Spleen (tissue), 7 donors: ENCODE measurements around the gene PIGU.

Experiments
- POLR2A ChIP-seq, 3 donors: fragments of 450-650 bp; IDR thresholded peaks; one replicate each; pipeline ENCODE4 v1.5.1; 2017; ENCODE audit warnings: antibody characterized with exemption in 3 of 3, mild to moderate bottlenecking in 1 of 3
- TF ChIP-seq, protein P1 (sequence below), 11 experiments: fragments of 200-600 bp in 7 of 11; fragments of 450-650 bp in 4 of 11; sonication (generic) in 4 of 11; IDR thresholded peaks in 8 of 11; conservative IDR thresholded peaks in 3 of 11; 1 replicate in 7 of 11; 2 replicates in 4 of 11; pipeline versions ENCODE4 v1.4.0 to v1.8.0; 2016 to 2021; ENCODE audit warnings: antibody characterized with exemption in 11 of 11, inconsistent platforms in 4 of 11, mild to moderate bottlenecking in 1 of 11
- donor health status: DM: no; HTN: no; CAD: no; lungs with moderate emphysema.
- donor health status: DM: no; HTN: no; CAD: no.
- donor health status: DM: no; HTN: no; CAD: no.

- TF ChIP-seq, protein P1, sequence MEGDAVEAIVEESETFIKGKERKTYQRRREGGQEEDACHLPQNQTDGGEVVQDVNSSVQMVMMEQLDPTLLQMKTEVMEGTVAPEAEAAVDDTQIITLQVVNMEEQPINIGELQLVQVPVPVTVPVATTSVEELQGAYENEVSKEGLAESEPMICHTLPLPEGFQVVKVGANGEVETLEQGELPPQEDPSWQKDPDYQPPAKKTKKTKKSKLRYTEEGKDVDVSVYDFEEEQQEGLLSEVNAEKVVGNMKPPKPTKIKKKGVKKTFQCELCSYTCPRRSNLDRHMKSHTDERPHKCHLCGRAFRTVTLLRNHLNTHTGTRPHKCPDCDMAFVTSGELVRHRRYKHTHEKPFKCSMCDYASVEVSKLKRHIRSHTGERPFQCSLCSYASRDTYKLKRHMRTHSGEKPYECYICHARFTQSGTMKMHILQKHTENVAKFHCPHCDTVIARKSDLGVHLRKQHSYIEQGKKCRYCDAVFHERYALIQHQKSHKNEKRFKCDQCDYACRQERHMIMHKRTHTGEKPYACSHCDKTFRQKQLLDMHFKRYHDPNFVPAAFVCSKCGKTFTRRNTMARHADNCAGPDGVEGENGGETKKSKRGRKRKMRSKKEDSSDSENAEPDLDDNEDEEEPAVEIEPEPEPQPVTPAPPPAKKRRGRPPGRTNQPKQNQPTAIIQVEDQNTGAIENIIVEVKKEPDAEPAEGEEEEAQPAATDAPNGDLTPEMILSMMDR (IDR thresholded peaks at IDR 0.05 in 8 of 11, conservative IDR thresholded peaks at IDR 0.05 in 3 of 11), result no peak
- no peak for TF ChIP-seq POLR2A (IDR thresholded peaks at IDR 0.05)
Observed at GRCh38 chr20:34535301-34535840, 141.5 kb downstream of the PIGU start.
